ENCODE measurements around the gene ZNF618.

The ZNF618 gene

GRCh38 chr9:114054191-114054690 lies 178.1 kb downstream of the ZNF618 start:
- TF ChIP-seq CTCF (conservative IDR thresholded peaks at IDR 0.05; ENCODE audit: low read depth, low read length) = no peak
- no peak overlapping the region for H3K4me3 ChIP-seq (ENCODE audit: low read depth, low read length)
- DNase-seq (ENCODE audit: low read depth) = no peak

GRCh38 chr9:114055061-114055460 lies 179.0 kb downstream of the ZNF618 start:
- TF ChIP-seq CTCF (conservative IDR thresholded peaks at IDR 0.05; ENCODE audit: low read depth, low read length) = no peak
- no peak overlapping the region for H3K4me3 ChIP-seq (ENCODE audit: low read depth, low read length)
- DNase-seq (ENCODE audit: low read depth) = no peak

GRCh38 chr9:114055894-114056293 lies 179.8 kb downstream of the ZNF618 start:
- no peak overlapping the region for H3K4me3 ChIP-seq (ENCODE audit: low read depth, low read length)
- no peak for TF ChIP-seq CTCF (conservative IDR thresholded peaks at IDR 0.05; ENCODE audit: low read depth, low read length)
- DNase-seq (ENCODE audit: low read depth) = no peak

- TF ChIP-seq CTCF (conservative IDR thresholded peaks at IDR 0.05; ENCODE audit: low read depth, low read length) = no peak
- H3K4me3 ChIP-seq (ENCODE audit: low read depth, low read length) = no peak overlapping the region
- no peak for DNase-seq (ENCODE audit: low read depth)
Measured at GRCh38 chr9:114056527-114056926, 180.4 kb downstream of the ZNF618 start.

- H3K4me3 ChIP-seq (ENCODE audit: low read depth, low read length) = no peak overlapping the region
- no peak for DNase-seq (ENCODE audit: low read depth)
- no peak for TF ChIP-seq CTCF (conservative IDR thresholded peaks at IDR 0.05; ENCODE audit: low read depth, low read length)
Measured at GRCh38 chr9:114057161-114057885, 181.2 kb downstream of the ZNF618 start.

- no peak for DNase-seq (ENCODE audit: low read depth)
- no peak overlapping the region for H3K4me3 ChIP-seq (ENCODE audit: low read depth, low read length)
- TF ChIP-seq CTCF (conservative IDR thresholded peaks at IDR 0.05; ENCODE audit: low read depth, low read length) = no peak
Measured at GRCh38 chr9:114058688-114059046, 182.6 kb downstream of the ZNF618 start.

Data from choroid plexus epithelial cell (primary cell).